Fibroblast of skin of left biceps (primary cell): ENCODE data around the gene USP14.

Source experiments
- DNase-seq, 2 experiments: peaks; one replicate each; pipeline ENCODE4 v3.0.0-alpha.2; 2013; ENCODE audit warnings: low read depth in 2 of 2

The USP14 gene

DNA sequence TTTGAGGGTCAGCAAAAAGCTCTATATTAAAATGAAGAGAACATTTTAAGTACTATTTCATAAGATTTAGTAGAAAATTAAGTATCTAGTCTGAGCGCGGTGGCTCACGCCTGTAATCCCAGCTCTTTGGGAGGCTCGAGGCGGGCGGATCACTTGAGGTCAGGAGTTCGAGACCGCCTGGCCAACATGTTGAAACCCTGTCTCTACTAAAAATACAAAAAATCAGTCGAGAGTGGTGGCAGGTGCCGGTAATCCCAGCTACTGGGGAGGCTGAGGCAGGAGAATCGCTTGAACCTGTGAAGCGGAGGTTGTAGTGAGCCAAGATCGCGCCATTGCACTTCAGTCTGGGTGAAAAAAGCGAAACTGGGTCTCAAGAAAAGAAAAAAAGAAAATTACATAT is 1.6 kb downstream of the USP14 start:
- no peak for DNase-seq

DNA sequence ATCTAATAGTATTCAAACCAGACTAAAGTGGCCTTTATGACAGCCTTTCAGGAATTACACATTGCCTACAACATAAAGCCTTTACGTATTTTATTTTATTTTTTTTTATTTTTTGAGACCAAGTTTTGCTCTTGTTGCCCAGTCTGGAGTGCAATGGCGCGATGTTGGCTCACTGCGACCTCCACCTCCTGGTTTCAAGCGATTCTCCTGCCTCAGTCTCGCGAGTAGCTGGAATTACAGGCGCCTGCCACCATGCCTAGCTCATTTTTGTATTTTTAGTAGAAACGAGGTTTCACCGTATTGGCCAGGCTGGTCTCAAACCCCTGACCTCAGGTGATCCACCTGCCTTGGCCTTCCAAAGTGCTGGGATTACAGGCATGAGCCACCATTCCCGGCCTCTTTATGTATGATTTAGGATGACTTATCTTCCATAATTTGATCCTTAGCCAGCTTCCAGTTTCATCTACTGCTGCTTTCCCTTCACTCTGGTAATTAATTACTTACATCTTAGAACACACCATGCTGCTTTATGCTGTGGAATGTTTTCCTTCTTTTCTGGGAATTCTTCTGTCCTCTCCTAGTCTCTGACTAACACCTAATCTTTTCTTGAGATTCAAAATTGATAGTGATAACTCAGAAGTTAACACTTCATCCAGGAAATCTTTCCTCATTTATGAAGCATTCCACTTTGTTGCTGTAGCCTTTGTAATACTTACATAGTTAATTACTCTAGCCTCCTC is 2.6 kb downstream of the USP14 start:
- DNase-seq = no peak

GRCh38 chr18:172361-172760 is 14.0 kb downstream of the USP14 start:
- no peak for DNase-seq

DNA sequence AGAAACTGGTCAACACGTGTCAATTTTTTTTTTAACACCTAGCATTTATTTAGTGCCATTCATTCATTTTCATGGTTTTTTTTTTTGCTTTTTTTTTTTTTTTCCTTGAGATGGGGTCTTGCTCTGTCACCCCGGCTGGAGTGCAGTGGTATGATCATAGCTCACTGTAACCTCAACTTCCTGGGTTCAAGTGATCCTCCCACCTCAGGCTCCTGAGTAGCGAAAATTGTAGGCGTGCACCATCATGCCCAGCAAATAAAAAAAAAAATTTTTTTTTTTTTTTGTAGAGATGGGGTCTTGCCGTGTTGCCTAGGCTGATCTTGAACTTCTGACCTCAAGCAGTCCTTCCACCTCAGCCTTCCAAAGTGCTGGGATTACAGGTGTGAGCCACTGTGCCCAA is 21.1 kb downstream of the USP14 start:
- DNase-seq = no peak

DNA sequence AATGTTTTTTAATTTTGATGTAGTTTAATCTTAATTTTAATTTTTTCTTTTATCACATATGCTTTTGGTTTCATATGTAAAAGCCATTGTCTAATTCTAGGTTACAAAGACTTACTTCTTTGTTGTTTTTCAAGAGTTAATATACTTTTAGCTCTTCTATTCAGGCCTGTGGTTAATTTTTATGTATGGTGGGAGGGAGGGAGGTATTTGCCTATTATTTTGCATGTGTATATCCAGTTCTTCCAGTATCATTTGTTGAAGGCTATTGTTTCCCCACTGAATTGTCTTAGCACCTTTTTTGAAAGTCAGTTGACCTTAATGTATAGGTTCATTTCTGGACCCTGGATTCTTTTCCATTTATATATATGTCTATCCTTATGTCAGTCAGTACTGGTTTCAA is 23.4 kb downstream of the USP14 start:
- no peak for DNase-seq

DNA sequence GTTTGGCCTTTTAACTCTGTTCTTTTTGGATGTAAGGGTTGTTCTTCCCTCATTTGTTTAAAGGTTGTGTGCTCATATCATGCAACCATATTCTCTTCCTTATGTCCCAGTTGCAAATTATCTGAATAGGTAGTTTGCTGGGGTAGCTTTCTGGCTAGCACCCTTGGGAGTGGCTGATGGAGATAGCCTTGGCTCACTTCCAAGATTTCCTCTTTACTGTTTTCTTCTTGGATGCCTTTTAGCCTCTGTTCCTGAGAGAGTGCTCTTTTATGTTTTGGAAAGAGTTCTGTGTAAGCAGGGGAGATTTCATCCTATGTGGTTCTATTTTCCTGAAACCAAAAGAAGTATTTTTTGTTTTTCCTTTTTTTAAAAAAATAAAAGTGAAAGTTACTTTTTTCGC is 25.4 kb downstream of the USP14 start:
- no peak for DNase-seq

DNA sequence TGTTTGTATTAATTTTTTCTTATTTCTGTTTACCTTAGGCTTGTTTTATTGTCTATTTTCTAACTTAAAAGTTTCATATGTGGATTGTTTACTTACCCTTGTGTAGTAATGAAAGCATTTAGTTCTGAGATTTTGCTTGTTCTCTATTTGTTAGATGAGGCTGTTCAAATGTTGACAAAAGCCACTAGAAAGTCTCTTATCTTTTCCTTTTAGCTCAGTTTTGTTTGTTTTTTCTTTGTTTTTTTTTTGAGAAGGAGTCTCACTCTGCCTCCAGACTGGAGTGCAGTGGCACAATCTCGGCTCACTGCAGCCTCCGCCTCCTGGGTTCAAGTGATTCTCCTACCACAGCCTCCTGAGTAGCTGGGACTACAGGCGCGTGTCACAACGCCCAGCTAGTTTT is 30.9 kb downstream of the USP14 start:
- DNase-seq = no peak

DNA sequence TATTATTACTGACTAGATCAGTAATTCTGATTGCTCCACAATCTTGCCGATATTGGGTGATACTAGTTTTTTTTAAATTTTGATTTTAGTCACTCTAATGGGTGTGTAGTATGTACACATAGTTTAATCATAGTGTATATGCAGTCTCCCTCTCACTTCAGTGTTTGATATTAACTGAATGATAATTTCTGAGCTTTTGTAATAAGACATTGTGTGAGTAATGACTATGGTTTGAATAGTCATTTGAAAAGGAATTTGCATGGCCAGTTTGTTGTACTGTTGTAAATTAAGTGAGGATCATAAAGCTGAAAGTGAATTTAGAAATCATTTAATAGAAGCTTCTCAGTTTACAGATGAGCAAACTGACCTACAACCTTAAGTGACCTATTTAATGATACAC is 33.4 kb downstream of the USP14 start:
- DNase-seq = no peak

- DNase-seq = no peak
Observed at GRCh38 chr18:192801-193200, 34.4 kb downstream of the USP14 start.

DNA sequence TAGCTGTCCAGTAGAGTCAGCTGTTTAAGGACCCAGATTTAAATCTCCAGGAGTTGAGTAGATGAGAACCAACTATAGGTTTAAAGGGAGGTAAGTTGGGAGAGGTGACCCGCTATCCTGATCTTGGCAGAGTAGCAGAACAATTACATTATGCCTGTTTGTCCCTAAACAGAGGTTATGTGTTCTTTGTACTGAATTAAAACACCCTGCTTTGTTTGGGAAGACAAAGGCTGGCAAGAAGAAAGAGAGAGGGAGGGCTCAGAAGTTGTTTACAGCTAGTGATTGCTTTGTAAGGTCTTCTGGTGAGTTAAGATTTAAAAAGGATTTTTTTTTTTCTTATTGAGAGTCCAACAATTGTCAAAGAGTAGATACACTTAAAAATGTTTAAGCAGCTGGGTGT is 37.3 kb downstream of the USP14 start:
- no peak for DNase-seq

GRCh38 chr18:199214-199613 is 40.9 kb downstream of the USP14 start:
- no peak for DNase-seq

DNA sequence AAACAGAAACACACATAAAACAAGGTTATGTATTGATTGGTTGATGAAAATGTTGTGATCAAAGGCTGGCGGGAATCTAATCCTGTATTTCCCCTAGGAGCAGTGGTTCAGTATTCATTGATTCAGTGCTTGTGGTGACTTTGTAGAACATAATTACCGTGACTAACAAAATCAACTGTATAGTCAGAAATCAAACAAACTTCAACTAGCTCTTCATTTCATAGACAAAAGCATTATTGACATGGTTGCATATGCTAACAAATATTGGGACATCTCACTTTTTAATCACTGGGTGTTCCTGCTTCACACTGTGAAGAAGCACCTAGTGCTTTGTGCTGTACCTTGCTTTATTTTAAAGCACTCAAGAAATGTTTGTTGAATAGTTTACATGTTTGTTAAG is 41.4 kb downstream of the USP14 start:
- no peak for DNase-seq

- DNase-seq = no peak
Observed at GRCh38 chr18:210075-210474, 51.7 kb downstream of the USP14 start.

DNA sequence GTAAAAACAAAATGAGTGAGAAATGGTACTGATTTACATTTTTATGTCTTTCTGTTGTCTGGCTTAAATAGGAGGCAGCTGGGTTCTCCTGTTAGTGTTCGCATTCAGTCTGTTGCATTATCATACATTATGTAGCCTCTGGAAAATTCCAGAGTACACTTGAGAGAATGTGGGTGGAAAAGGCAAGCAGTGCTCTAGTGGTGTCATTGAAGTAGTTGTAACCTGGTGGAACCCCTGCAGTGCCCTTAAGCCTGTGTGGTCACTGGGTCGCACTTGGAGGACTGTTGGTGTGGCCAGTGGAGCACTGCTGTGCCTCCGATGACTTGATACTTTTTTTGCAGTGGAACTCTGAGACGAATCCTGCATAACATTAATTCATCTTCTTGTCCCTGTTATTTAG is 52.4 kb downstream of the USP14 start:
- DNase-seq = no peak

DNA sequence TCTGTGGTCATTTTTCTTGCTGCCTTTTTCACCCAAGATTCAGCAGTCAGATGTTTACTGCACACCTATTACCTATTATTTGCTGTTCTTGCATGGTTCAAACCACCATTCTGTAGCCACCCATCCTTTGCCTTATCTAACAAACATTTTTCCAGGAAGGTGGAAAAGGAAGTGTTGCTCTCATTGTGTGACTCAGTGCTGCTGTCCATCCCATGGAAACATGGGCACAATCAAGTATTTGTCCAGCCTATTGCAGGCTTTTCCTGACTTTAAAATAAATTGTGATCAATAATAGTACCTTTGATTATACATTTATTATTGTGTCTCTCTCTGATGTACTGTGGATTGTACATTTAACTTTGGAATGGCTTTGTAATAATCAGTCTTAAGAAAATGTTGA is 53.2 kb downstream of the USP14 start:
- no peak for DNase-seq

DNA sequence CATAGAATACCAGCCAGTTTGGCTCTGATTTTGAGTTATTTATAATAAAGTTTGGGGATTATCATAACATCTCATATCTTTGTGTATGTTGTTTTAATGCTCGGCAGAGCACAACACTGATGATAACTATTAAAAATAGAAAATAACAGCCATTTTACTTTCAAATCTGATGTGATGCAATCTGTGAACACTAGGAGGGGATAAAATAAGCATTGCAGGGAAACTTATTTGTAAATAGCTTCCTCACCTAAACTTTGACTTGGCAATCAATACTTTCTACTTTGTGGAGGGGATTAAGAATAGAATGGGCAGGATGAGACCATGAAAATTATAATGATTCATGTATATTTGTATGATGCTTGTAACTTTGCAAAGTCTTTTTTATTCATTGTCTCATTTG is 54.4 kb downstream of the USP14 start:
- DNase-seq = no peak

- no peak for DNase-seq
Observed at GRCh38 chr18:213505-213904, 55.1 kb downstream of the USP14 start.

- DNase-seq = no peak
Observed at GRCh38 chr18:213966-214365, 55.6 kb downstream of the USP14 start.

DNA sequence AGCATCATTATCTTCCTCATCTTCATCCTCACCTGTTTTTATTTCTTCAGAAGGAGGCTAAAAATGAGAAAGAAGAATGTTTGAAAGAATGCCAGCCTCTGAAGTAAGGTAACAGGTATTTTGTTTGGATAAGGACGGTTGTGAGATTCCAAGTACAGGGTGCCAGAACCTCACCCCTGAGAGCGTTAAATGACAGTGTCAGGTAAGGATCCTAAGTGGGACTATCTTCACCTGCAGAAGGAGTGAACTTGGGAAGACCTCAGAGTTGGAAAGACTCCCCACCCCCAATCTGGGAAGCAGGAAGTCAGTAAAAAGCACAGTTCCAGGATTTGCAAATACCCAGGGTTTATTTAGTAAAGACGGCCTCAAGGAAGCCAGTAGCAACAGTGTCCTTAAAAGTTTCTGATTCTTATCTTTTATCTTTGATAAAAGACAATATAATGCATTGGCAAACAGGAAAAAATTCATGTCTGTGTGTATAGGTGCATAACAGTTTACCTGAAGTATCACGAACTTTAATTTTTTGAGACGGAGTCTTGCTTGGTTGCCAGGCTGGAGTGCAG is 57.2 kb downstream of the USP14 start:
- DNase-seq = no peak

DNA sequence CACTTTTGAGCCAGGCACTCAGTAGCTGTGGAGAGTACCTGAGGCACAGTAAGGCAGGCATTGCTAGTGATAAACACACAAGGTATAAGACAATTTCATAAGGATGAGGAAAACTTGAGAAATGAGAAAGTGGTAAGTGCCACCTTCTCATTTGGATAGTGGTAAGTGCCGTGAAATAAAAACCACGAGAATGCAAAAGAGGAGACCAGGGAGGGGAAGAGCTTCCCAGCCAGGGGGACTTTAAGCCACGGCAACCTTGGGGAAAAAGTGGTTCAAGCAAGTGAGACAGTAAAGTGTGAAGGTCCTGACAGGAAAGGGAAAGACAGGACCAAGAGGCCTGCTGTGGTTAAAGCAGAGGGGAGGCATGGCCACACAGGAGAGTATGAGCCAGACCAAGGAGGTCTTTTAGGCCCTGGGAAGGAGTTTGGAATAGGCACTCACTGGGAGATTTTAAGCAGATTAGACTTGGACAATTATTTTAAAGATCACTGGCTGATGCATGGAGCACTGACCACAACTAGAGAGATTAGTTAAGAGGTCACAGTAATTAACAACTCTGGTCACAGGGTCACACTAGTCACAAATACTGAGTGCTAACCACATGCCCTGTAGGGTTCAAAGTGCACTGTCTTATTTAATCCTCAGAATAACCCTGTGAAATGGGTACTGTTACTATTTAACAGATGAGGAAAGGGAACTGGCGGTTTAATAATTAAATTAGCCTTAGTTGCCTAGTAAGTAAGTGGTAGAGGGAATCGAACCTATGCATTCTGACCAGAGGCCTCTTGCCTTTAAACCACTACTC is 59.4 kb downstream of the USP14 start:
- DNase-seq = no peak

DNA sequence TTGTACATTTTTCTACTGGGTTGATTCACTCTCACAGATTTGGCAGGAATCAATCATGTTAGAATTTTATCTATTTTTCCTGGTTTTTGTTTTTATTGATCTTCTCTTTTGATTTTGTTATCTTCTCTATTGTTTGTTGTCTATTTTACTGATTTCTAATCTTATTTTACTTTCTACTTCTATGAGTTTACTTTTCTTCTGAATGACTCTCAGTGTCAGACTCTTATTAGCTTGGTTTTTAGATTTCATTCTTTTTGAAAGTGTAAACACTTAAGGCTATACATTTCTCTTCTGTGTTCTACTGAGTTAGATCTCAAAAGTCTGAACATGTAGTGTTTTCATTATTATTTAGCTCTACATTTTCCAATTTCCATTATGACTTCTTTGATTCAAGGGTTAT is 62.4 kb downstream of the USP14 start:
- DNase-seq = no peak

DNA sequence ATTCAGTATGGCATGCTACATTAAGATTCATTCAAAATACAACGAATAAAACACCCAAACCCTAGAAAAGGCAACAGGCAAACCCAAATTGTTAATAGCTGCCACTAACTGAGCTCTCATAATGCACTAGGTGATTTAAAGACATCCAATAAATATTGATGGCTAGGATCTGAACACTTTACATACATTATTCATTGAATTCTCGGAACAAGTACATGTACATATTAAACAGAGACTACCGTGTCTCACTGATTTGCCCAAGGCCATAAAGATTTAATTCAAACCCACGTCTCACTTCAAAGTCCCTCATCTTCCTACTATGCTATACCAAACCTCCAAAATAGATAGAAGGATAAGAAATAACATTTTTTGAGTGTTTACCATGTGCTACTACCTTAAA is 67.4 kb downstream of the USP14 start:
- no peak for DNase-seq

DNA sequence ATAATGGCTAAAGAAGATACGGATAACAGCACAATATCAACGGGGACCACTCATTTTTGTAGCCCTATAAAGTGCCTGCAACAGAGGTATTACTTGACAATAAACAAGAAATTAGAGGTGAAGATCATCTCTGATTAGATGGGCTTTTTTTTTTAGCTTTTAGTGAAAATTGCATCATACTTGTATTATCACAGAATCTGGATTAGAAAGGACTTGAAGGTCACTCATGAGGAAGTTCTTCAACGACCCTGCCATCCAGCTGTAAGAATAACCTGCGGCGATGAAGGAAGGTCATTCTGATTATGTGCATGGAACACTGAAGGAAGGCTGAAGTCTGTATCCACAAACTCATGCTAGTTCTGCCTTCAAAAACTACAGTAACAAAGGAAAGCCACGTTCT is 69.0 kb downstream of the USP14 start:
- DNase-seq = no peak
